AG04450 (cell line): ENCODE data around the gene F10. TPM values are rescaled to one million over a fixed set of nuclear protein-coding genes. Genes with fewer than 3 reads are reported as not detected.

ENCODE experiments used
- CTCF ChIA-PET: fragments of 300-600, 350-600 bp; formaldehyde crosslinking; extraction: SDS; loops from one replicate; lab custom pipeline; 2022; ENCODE audit warnings: antibody characterized with exemption, inconsistent platforms; lab: Charles Lee
- POLR2A ChIA-PET: fragments of 350-600 bp; formaldehyde crosslinking; extraction: SDS; loops from one replicate; lab custom pipeline; 2021; ENCODE audit warnings: antibody characterized with exemption, inconsistent platforms; lab: Yijun Ruan, JAX
- DNase-seq: peaks from one replicate; pipeline ENCODE4 v3.0.0-alpha.2; 2011; ENCODE audit warnings: low read depth, low spot score
- H3K27ac ChIP-seq: one replicate; pipeline ENCODE4 v1.5.1; 2012; ENCODE audit warnings: low read depth, low read length, control low read depth
- H3K27me3 ChIP-seq: one replicate; pipeline ENCODE4 v1.6.0; 2012; ENCODE audit warnings: low read length; ENCODE audit not compliant: control insufficient read depth, insufficient read depth
- H3K4me3 ChIP-seq: 2 replicates; pipeline ENCODE4 v1.5.1; 2011; ENCODE audit warnings: mild to moderate bottlenecking, low read depth, low read length, control low read depth
- H3K9me3 ChIP-seq: 2 replicates; pipeline ENCODE4 v1.5.1; 2012; ENCODE audit warnings: low read length; ENCODE audit not compliant: control insufficient read depth, insufficient read depth
- polyA plus RNA-seq: library from polyadenylated mRNA; depleted of rRNA; stranded (reverse); fragments of >200 nt; gene quantifications from 2 replicates; pipeline ENCODE4 v1.2.3, GENCODE V29; 2011
- TF ChIP-seq, protein P1 (sequence below): IDR thresholded peaks from 2 replicates; pipeline ENCODE4 v1.5.1; 2011; ENCODE audit warnings: low read depth, low read length, control low read depth, inconsistent platforms

F10 gene
- polyA plus RNA-seq, 1 experiment: 17.7 TPM

DNA sequence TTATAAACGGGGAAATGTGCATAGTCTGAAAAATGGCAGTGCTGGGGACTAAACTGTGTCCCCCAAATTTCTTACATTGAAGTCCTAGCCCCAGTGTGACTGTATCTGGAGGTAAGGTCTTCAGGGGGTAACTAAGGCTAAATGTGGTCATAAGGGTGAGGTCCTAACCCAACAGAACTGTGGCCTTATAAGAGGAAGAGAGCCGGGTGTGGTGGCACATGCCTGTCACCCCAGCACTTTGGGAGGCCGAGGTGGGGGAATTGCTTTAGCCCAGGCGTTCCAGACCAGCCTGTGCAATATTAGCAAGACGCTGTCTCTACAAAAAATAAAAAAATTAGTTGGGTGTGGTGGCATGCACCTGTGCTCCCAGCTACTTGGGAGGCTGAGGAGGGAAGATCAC is 53.7 kb downstream of the F10 start:
- Histone ChIP-seq H3K27me3 (no peaks in the 10 kb centered on the region), H3K9me3 (no peaks in the 10 kb centered on the region; the same call in 1 of the 2 replicates), H3K4me3 (no peak overlapping the region), H3K27ac (no peak overlapping the region)
- CTCF ChIA-PET: no interaction called here
- TF ChIP-seq, protein P1, sequence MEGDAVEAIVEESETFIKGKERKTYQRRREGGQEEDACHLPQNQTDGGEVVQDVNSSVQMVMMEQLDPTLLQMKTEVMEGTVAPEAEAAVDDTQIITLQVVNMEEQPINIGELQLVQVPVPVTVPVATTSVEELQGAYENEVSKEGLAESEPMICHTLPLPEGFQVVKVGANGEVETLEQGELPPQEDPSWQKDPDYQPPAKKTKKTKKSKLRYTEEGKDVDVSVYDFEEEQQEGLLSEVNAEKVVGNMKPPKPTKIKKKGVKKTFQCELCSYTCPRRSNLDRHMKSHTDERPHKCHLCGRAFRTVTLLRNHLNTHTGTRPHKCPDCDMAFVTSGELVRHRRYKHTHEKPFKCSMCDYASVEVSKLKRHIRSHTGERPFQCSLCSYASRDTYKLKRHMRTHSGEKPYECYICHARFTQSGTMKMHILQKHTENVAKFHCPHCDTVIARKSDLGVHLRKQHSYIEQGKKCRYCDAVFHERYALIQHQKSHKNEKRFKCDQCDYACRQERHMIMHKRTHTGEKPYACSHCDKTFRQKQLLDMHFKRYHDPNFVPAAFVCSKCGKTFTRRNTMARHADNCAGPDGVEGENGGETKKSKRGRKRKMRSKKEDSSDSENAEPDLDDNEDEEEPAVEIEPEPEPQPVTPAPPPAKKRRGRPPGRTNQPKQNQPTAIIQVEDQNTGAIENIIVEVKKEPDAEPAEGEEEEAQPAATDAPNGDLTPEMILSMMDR: no peak
- POLR2A ChIA-PET: no interaction called here
- no peak for DNase-seq

DNA sequence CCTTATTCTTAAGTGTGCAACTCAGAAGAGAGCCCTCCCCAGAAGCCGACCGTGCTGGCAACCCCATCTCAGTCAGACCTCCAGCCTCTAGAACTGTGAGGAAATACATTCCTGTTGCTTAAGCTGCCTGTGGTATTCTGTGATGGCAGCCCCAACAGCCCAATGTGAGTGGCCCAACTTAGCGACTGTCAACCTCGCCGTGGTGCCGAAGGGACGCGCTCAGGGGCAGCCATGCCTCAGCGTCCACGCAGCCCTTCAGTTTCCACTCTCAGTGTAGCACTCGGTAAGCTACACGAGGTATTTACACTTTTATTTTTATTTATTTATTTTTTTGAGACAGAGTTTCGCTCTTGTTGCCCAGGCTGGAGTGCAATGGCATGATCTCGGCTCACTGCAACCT is 54.2 kb downstream of the F10 start:
- Histone ChIP-seq H3K9me3 (no peaks in the 10 kb centered on the region; the same call in 1 of the 2 replicates), H3K27ac (peak overlapping the region; percentile 21), H3K27me3 (no peaks in the 10 kb centered on the region), H3K4me3 (no peak overlapping the region)
- ChIA-PET POLR2A (interaction anchor here (3.2 kb wide), 1 partner anchor 32 kb away, joined by 18 read pairs; the partner anchor contains the start of genes CUL4A and PCID2), CTCF (no interaction called here)
- TF ChIP-seq, protein P1: no peak
- no peak for DNase-seq

DNA sequence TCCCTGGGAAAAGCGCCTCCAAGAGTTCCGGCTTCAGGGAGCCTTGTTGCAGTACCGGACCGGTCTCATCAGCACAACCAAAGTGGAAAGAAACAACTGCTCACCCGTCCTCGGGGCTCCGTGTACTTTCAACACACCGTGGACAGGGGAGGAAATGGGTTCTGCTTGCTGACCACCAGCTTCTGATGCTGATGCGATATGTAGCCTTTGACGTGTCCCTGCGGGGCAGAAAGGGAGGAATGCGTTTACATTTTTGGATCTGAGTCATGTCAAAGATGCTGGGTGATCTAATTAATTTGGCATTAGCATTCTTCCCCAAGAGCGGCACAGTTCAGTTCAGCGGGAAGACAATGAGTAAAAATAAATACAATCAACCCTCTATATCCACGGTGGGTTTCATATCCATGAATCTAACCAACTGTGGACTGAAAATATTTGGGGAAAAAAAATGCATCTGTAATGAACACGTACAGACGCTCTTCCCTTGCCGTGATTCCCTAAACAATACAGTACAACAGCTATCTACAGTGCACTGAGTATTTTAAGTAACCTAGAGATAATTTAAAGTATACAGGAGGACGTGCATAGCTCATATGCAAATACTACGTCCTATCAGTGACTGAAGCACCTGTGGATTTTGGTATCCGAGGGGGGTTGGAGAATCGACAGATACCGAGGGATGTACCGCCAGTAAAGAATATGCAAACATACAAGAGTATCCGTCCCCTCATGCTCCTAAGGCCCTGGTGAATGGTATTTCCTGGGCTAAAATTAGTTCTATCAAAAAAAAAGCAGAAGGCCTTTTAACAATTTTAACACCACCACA is 55.7 kb downstream of the F10 start:
- no peaks in the 10 kb centered on the region for H3K27me3 ChIP-seq
- peak overlapping the region; percentile 55 for H3K4me3 ChIP-seq
- TF ChIP-seq, protein P1: no peak
- peak overlapping the region; percentile 99 for H3K27ac ChIP-seq
- POLR2A ChIA-PET: interaction anchor here (0.8 to 3.2 kb wide), 3 partner anchors 9 to 31 kb away, joined by 3 to 19 read pairs (median 18); partner anchors contain the start of genes CUL4A and PCID2
- no peaks in the 10 kb centered on the region; the same call in 1 of the 2 replicates for H3K9me3 ChIP-seq
- CTCF ChIA-PET: interaction anchor here (1.1 kb wide), 1 partner anchor 9 kb away, joined by 3 read pairs; no protein-coding TSS in a partner anchor
- DNase-seq: peak; percentile 97

DNA sequence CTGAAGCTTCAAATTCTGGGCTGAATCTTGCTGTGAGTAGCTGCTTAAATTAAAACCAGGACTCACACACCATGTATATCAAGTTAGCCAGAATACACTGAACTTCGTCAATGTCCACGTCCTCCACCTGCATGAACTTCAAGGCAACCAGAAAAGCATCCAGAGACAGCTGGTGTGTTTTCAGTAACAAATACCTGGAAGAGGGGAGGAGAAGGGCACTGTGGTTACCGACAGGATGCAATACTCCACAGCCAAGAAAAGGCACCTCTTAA is 56.2 kb downstream of the F10 start:
- TF ChIP-seq, protein P1: no peak
- peak overlapping the region; percentile 99 for H3K27ac ChIP-seq
- DNase-seq: no peak
- H3K27me3 ChIP-seq: no peaks in the 10 kb centered on the region
- no peaks in the 10 kb centered on the region; the same call in 1 of the 2 replicates for H3K9me3 ChIP-seq
- ChIA-PET CTCF (interaction anchor here (1.1 kb wide), 1 partner anchor 8 kb away, joined by 3 read pairs; no protein-coding TSS in a partner anchor), POLR2A (interaction anchor here (2.6 to 3.2 kb wide), 2 partner anchors 8 to 30 kb away, joined by 18 to 19 read pairs; partner anchors contain the start of genes CUL4A and PCID2)
- H3K4me3 ChIP-seq: no peak overlapping the region
